VCaP (cell line): ENCODE measurements around the gene CTNNA2.

Source experiments
- H3K27ac ChIP-seq: fragments of 450-650 bp; 2 replicates; pipeline ENCODE4 v1.5.1; 2017
- CTCF ChIP-seq: fragments of 450-650 bp; conservative IDR thresholded peaks from 2 replicates; pipeline ENCODE4 v1.5.1; 2017; ENCODE audit warnings: mild to moderate bottlenecking, moderate library complexity

Gene CTNNA2

GRCh38 chr2:79758042-79758441 is 245.2 kb downstream of the CTNNA2 start:
- no peak overlapping the region for H3K27ac ChIP-seq
- no peak for TF ChIP-seq CTCF

GRCh38 chr2:79758749-79759282 is 246.0 kb downstream of the CTNNA2 start:
- H3K27ac ChIP-seq = no peak overlapping the region
- TF ChIP-seq CTCF = no peak

GRCh38 chr2:79770926-79771325 is 258.1 kb downstream of the CTNNA2 start:
- no peak for TF ChIP-seq CTCF
- H3K27ac ChIP-seq = no peak overlapping the region

- TF ChIP-seq CTCF = no peak
Measured at GRCh38 chr2:79771493-79771892, 258.6 kb downstream of the CTNNA2 start.

GRCh38 chr2:79774016-79774415 is 261.2 kb downstream of the CTNNA2 start:
- no peak for TF ChIP-seq CTCF

More at GRCh38 chr2:79771493-79771892, 258.6 kb downstream of the CTNNA2 start:
- no peak overlapping the region for H3K27ac ChIP-seq

GRCh38 chr2:79776461-79776860 is 263.6 kb downstream of the CTNNA2 start:
- TF ChIP-seq CTCF = no peak

More at GRCh38 chr2:79774016-79774415, 261.2 kb downstream of the CTNNA2 start:
- H3K27ac ChIP-seq = no peak overlapping the region

GRCh38 chr2:79780781-79781180 is 267.9 kb downstream of the CTNNA2 start:
- TF ChIP-seq CTCF = no peak
- no peak overlapping the region for H3K27ac ChIP-seq

More at GRCh38 chr2:79776461-79776860, 263.6 kb downstream of the CTNNA2 start:
- no peak overlapping the region for H3K27ac ChIP-seq
